ENCODE measurements around the gene CBY3. TPM values are rescaled to one million over a fixed set of nuclear protein-coding genes. Genes with fewer than 3 reads are reported as not detected.
"Not testable (repeated sequence)": the region's sequence is repeated elsewhere in the genome, so short reads cannot be mapped to it uniquely, and the experiment has no call there.

Gene CBY3
- total and polyA plus RNA-seq, 4 experiments from 2014 or later: 0.36 to 0.76 (median 0.57) TPM

- H3K27ac ChIP-seq (ENCODE audit: low read depth, low read length); H3K9me3 Mint-ChIP-seq; intact Hi-C loops (cut with micrococcal nuclease): not testable (repeated sequence)
These were observed 41.5 kb downstream of the CBY3 start for GRCh38 chr5:179639296-179639695.

DNA sequence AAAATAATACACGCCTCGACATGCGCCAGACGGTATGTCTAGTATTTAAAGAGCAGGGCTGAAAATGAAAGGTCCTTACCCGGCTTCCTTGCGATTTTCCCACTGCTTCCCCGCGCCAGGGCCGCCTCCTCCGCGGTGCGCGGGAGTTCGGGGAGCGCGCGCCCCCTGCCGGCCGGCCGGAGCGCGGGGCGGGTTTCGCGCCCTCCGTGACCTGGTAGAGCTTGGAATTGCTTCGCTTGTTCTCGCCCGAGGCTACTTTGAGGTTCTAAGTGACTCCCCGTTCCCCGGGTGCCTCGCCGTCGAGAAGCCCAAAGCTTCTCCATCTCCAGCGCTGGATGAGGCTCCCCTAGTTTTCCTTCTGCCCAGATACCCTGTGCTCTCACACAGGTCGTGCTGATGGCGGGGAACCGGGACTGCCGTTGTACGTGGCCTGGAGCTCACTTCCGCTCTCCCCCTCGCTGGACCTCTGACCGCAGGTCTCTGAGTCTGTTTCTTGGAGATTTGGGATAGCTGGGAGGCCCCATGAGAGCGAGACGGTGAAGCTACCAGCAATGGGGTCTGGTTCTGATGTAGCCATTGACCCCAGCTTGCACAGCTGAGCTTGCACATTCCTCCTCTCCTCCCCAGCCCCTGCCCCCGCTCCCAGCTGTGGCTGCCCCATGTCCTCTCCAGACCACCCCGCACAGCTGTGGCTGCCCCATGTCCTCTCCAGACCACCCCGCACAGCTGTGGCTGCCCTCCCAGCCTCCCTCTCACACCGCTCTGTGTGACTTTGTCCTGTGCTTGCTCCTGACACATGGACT is 46.3 kb downstream of the CBY3 start:
- H3K9me3 ChIP-seq (ENCODE audit: control insufficient read depth in 1 of 2, low read length in 2 of 2); H3K4me3 Mint-ChIP-seq; H3K36me3 Mint-ChIP-seq; H3K4me1 Mint-ChIP-seq; DNase-seq; H3K27me3 Mint-ChIP-seq; H3K36me3 ChIP-seq (ENCODE audit: insufficient read depth, low read length); H3K4me3 ChIP-seq (ENCODE audit: low read length in 2 of 2); H3K9me3 Mint-ChIP-seq; H3K27ac ChIP-seq (ENCODE audit: low read depth, low read length); POLR2A ChIA-PET (ENCODE audit: partially characterized antibody); H3K4me1 ChIP-seq (ENCODE audit: insufficient read depth, low read length); intact Hi-C loops (cut with micrococcal nuclease); H3K27ac Mint-ChIP-seq; H3K27me3 ChIP-seq (ENCODE audit: insufficient read depth, low read length): not testable (repeated sequence)
- CTCF ChIA-PET (ENCODE audit: partially characterized antibody): interaction anchor here (1.2 kb wide), 1 partner anchor 15 kb away, joined by 3 read pairs; no protein-coding TSS in a partner anchor

More at GRCh38 chr5:179639296-179639695, 41.5 kb downstream of the CBY3 start:
- not testable (repeated sequence) for H3K4me1 Mint-ChIP-seq; DNase-seq; H3K27me3 ChIP-seq (ENCODE audit: insufficient read depth, low read length); H3K4me3 Mint-ChIP-seq; H3K9me3 ChIP-seq (ENCODE audit: control insufficient read depth in 1 of 2, low read length in 2 of 2); H3K27ac Mint-ChIP-seq; H3K36me3 ChIP-seq (ENCODE audit: insufficient read depth, low read length); H3K4me1 ChIP-seq (ENCODE audit: insufficient read depth, low read length); H3K27me3 Mint-ChIP-seq; H3K4me3 ChIP-seq (ENCODE audit: low read length in 2 of 2); H3K36me3 Mint-ChIP-seq
- ChIA-PET POLR2A (ENCODE audit: partially characterized antibody) (interaction anchor here (0.9 kb wide), 1 partner anchor 16 kb away, joined by 4 read pairs; the partner anchor contains the start of gene HNRNPH1), CTCF (ENCODE audit: partially characterized antibody) (interaction anchor here (1.2 kb wide), 1 partner anchor 8 kb away, joined by 4 read pairs; no protein-coding TSS in a partner anchor)

- H3K36me3 ChIP-seq (ENCODE audit: insufficient read depth, low read length); DNase-seq; H3K9me3 Mint-ChIP-seq; H3K4me3 Mint-ChIP-seq; H3K4me3 ChIP-seq (ENCODE audit: low read length in 2 of 2); H3K27ac Mint-ChIP-seq; H3K9me3 ChIP-seq (ENCODE audit: control insufficient read depth in 1 of 2, low read length in 2 of 2); intact Hi-C loops (cut with micrococcal nuclease); H3K27me3 ChIP-seq (ENCODE audit: insufficient read depth, low read length); H3K4me1 ChIP-seq (ENCODE audit: insufficient read depth, low read length); H3K4me1 Mint-ChIP-seq; H3K36me3 Mint-ChIP-seq; H3K27ac ChIP-seq (ENCODE audit: low read depth, low read length); H3K27me3 Mint-ChIP-seq: not testable (repeated sequence)
- ChIA-PET POLR2A (ENCODE audit: partially characterized antibody) (interaction anchor here (2.9 kb wide), 1 partner anchor 11 kb away, joined by 24 read pairs; the partner anchor contains the start of gene HNRNPH1), CTCF (ENCODE audit: partially characterized antibody) (interaction anchor here (1.2 to 1.3 kb wide), 2 partner anchors 10 to 14 kb away, joined by 3 to 6 read pairs; partner anchors contain the start of gene HNRNPH1)
These were observed 47.1 kb downstream of the CBY3 start for GRCh38 chr5:179633501-179634369.

Other genes with a start within 250 kb of the CBY3 start
- gene RUFY1, start 130.5 kb downstream of the CBY3 start, total RNA-seq: 10 to 100 TPM; 59.1 to 61.5 TPM
- 10 to 100 TPM; 13.3 to 34.6 TPM for gene RUFY1, start 130.5 kb downstream of the CBY3 start, polyA plus RNA-seq
- gene HNRNPH1, start 57.4 kb downstream of the CBY3 start, total RNA-seq: 1,000 to 10,000 TPM; 1,611 to 1,625 TPM
- gene HNRNPH1, start 57.4 kb downstream of the CBY3 start, polyA plus RNA-seq: 100 to 1,000 TPM in 1 of 2 donors, 10 to 100 TPM in 1; 46.5 to 116 TPM
- 100 to 1,000 TPM; 377 to 417 TPM for gene CANX, start 17.9 kb upstream of the CBY3 start, total RNA-seq
- gene CANX, start 17.9 kb upstream of the CBY3 start, polyA plus RNA-seq: 100 to 1,000 TPM; 259 to 394 TPM
- gene MAML1, start 51.8 kb upstream of the CBY3 start, total RNA-seq: 10 to 100 TPM; 52.4 to 56.5 TPM
- 10 to 100 TPM in 1 of 2 donors, 1 to 10 TPM in 1; 1.5 to 10.9 TPM for gene MAML1, start 51.8 kb upstream of the CBY3 start, polyA plus RNA-seq
- 1 to 10 TPM; 5.1 to 8.1 TPM for gene LTC4S, start 113.0 kb upstream of the CBY3 start, total RNA-seq
- 1 to 10 TPM; 4.2 to 9.4 TPM for gene LTC4S, start 113.0 kb upstream of the CBY3 start, polyA plus RNA-seq
- 100 to 1,000 TPM; 119 to 121 TPM for gene MGAT4B, start 125.8 kb upstream of the CBY3 start, total RNA-seq
- 10 to 100 TPM in 1 of 2 donors, 1 to 10 TPM in 1; 8.3 to 24.3 TPM for gene MGAT4B, start 125.8 kb upstream of the CBY3 start, polyA plus RNA-seq
- 100 to 1,000 TPM; 300 to 303 TPM for gene SQSTM1, start 139.9 kb upstream of the CBY3 start, total RNA-seq
- gene SQSTM1, start 139.9 kb upstream of the CBY3 start, polyA plus RNA-seq: 100 to 1,000 TPM; 188 to 212 TPM
- gene MRNIP, start 177.8 kb upstream of the CBY3 start, total RNA-seq: 100 to 1,000 TPM; 125 to 129 TPM
- gene MRNIP, start 177.8 kb upstream of the CBY3 start, polyA plus RNA-seq: 10 to 100 TPM; 11.4 to 17.2 TPM
- 10 to 100 TPM; 84.3 to 85.0 TPM for gene TBC1D9B, start 226.9 kb upstream of the CBY3 start, total RNA-seq
- gene TBC1D9B, start 226.9 kb upstream of the CBY3 start, polyA plus RNA-seq: 10 to 100 TPM in 1 of 2 donors, 1 to 10 TPM in 1; 9.3 to 38.0 TPM

Data from CD4-positive, alpha-beta memory T cell (primary cell).